HepG2 (cell line): Measurements from ENCODE around the gene PRRT1B. TPM values are rescaled to one million over a fixed set of nuclear protein-coding genes. Genes with fewer than 3 reads are reported as not detected.

Experiments
- CBFB ChIP-seq: sonication (generic); formaldehyde crosslinking; IDR thresholded peaks from 2 replicates; pipeline ENCODE4 v1.4.0; 2020; ENCODE audit warnings: missing genetic modification reagents
- EP300 ChIP-seq, 3 experiments: sonication (generic) in 1 of 3; formaldehyde crosslinking in 1 of 3; IDR thresholded peaks; 2 replicates each; pipeline versions ENCODE4 v1.5.1 to v1.6.1; 2011 to 2020; ENCODE audit warnings: low read depth in 2 of 3, low read length in 2 of 3, borderline replicate concordance in 1 of 3, improper control_type of control experiment in 1 of 3, mild to moderate bottlenecking in 1 of 3, missing genetic modification reagents in 1 of 3, moderate library complexity in 1 of 3
- MEF2D ChIP-seq: sonication (generic); formaldehyde crosslinking; IDR thresholded peaks from 2 replicates; pipeline ENCODE4 v1.5.1; 2020; ENCODE audit warnings: mild to moderate bottlenecking, missing genetic modification reagents
- PPARG ChIP-seq: conservative IDR thresholded peaks from 2 replicates; pipeline ENCODE4 v1.6.1; 2016; ENCODE audit warnings: missing biosample characterization, missing genetic modification reagents
- RBFOX2 ChIP-seq: fragments of 200-400 bp; formaldehyde crosslinking; IDR thresholded peaks from 2 replicates; pipeline ENCODE4 v1.6.1; 2017; ENCODE audit warnings: low read depth, mild to moderate bottlenecking, low read length
- RFXANK ChIP-seq: IDR thresholded peaks from 2 replicates; pipeline ENCODE4 v1.6.1; 2016
- SP2 ChIP-seq: sonication (generic); formaldehyde crosslinking; IDR thresholded peaks from 2 replicates; pipeline ENCODE4 v1.5.1; 2020; ENCODE audit warnings: mild to moderate bottlenecking, missing genetic modification reagents
- SRSF1 ChIP-seq: fragments of 200-400 bp; formaldehyde crosslinking; optimal IDR thresholded peaks from 2 replicates; pipeline ENCODE3; 2017; ENCODE audit warnings: mild to moderate bottlenecking, low read depth, low read length, moderate library complexity
- U2AF1 ChIP-seq: fragments of 200-400 bp; formaldehyde crosslinking; optimal IDR thresholded peaks from 2 replicates; pipeline ENCODE3; 2017; ENCODE audit warnings: mild to moderate bottlenecking, low read depth, low read length
- ZBED4 ChIP-seq: sonication (generic); formaldehyde crosslinking; IDR thresholded peaks from 2 replicates; pipeline ENCODE4 v1.4.0; 2020; ENCODE audit warnings: missing genetic modification reagents, borderline replicate concordance
- ZMYM3 ChIP-seq: sonication (generic); formaldehyde crosslinking; IDR thresholded peaks from 2 replicates; pipeline ENCODE4 v1.5.1; 2020; ENCODE audit warnings: mild to moderate bottlenecking, missing genetic modification reagents
- ZNF337 ChIP-seq: sonication (generic); formaldehyde crosslinking; IDR thresholded peaks from 2 replicates; pipeline ENCODE4 v1.5.1; 2020; ENCODE audit warnings: missing genetic modification reagents, low read depth, mild to moderate bottlenecking, borderline replicate concordance
- ZNF441 ChIP-seq: sonication (generic); formaldehyde crosslinking; IDR thresholded peaks from 2 replicates; pipeline ENCODE4 v1.7.0; 2021; ENCODE audit warnings: missing genetic modification reagents, borderline replicate concordance
- ZNF446 ChIP-seq: sonication (generic); formaldehyde crosslinking; IDR thresholded peaks from 2 replicates; pipeline ENCODE4 v1.5.0; 2020; ENCODE audit warnings: mild to moderate bottlenecking, missing genetic modification reagents
- ZNF598 ChIP-seq: sonication (generic); formaldehyde crosslinking; IDR thresholded peaks from 2 replicates; pipeline ENCODE4 v1.5.1; 2020; ENCODE audit warnings: mild to moderate bottlenecking, missing genetic modification reagents, borderline replicate concordance
- ZNF639 ChIP-seq: conservative IDR thresholded peaks from 2 replicates; pipeline ENCODE4 v1.6.1; 2018; ENCODE audit warnings: missing genetic modification reagents
- ZNF704 ChIP-seq: sonication (generic); formaldehyde crosslinking; IDR thresholded peaks from 2 replicates; pipeline ENCODE4 v1.8.1; 2023; ENCODE audit warnings: mild to moderate bottlenecking, inconsistent platforms, moderate library complexity, missing genetic modification reagents, borderline replicate concordance
- polyA plus RNA-seq, 8 experiments: library from polyadenylated mRNA; depleted of rRNA in 3 of 8; stranded (reverse) in 7 of 8; unstranded in 1 of 8; fragments of >200 nt; fragmentation: Illumina TruSeq in 4 of 8; extraction: Trizol in 4 of 8; gene quantifications; 2 replicates each; pipeline versions ENCODE4 v1.2.1 to v1.2.3, GENCODE V29; 2011 to 2016; ENCODE audit warnings: low read depth in 4 of 8, missing spikeins in 1 of 8, mixed read lengths in 1 of 8; ENCODE audit not compliant: insufficient read depth in 1 of 8
- total RNA-seq, 5 experiments: library from RNA; depleted of rRNA; stranded (reverse); fragments of >200 nt; fragmentation: Illumina TruSeq; extraction: Trizol; gene quantifications; 2 replicates each; pipeline ENCODE4 v1.2.3, GENCODE V29; 2016; ENCODE audit warnings: low read depth in 1 of 5

PRRT1B gene
- total and polyA plus RNA-seq, 2 of the 13 experiments (the other 11 are each of a cell fraction or from before 2014, with no cell fraction given): not detected

- TF ChIP-seq ZNF337 (CRISPR knock-in tag) (no peak), RBFOX2 (no peak), ZNF639 (CRISPR knock-in tag) (no peak), ZNF446 (CRISPR knock-in tag) (no peak), RFXANK (CRISPR knock-in tag) (no peak), ZMYM3 (CRISPR knock-in tag) (no peak; the same call in 1 of the 2 replicates), ZNF441 (CRISPR knock-in tag) (no peak), PPARG (CRISPR knock-in tag) (peak; percentile 57; the same call in 1 of the 2 replicates), U2AF1 (no peak), EP300 (IDR thresholded peaks at IDR 0.05; ENCODE audit: low read depth in 2 of 2, low read length in 2 of 2) (peak; percentile 46 to 58; a peak in 2 of 4 replicates), EP300 (CRISPR knock-in tag; IDR thresholded peaks at IDR 0.05; ENCODE audit: borderline replicate concordance) (no peak), ZBED4 (CRISPR knock-in tag) (peak; percentile 90; the same call in 1 of the 2 replicates), SRSF1 (no peak), ZNF598 (CRISPR knock-in tag) (peak; percentile 31; the same call in 1 of the 2 replicates), SP2 (CRISPR knock-in tag) (no peak), ZNF704 (no peak), MEF2D (CRISPR knock-in tag) (peak; percentile 52; the same call in 1 of the 2 replicates), CBFB (CRISPR knock-in tag) (peak; percentile 99)
Observed at GRCh38 chr9:131545003-131545785, at the start of gene PRRT1B (continued).
